ENCODE measurements around the gene GPR82.

The GPR82 gene

DNA sequence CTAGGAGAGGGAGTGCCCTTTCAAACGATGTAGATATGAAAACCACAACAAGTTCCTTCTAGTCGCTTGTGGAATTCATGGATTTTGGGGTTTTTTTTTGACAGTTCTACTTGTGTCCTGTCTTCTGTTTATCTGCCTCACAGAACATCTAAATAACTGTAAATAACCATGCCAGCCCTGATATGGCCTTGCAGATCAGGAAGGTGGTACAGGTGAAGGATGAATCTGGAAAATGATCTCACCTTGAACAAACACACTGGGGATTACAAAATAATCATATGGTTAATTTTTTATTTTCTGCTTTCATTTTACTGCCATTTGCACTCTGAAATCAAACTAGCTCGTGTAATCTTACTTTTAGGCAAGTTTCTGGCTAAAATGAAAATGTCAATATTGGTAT is 37.2 kb downstream of the GPR82 start:
- no peak for TF ChIP-seq CTCF (IDR thresholded peaks at IDR 0.05; ENCODE audit: low read depth, low read length)
- DNase-seq (ENCODE audit: extremely low read depth, low read depth) = no peak

DNA sequence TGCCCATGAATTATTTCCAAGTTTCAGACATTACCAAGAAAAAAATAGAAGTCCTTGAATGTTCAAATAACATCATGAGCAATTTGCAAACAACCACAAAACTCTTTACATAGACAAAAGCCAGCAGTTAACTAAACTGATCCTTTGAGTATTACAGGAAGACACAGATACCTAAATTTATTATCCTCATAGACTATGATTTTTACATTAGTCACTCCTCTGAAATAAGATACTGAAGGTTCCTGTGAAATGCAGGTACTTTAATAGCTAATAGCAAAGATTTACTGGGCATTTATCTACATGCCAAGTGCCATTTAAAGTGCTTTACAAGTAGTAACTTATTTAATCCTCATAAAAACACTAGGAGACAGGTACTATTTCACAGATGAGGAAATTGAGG is 37.7 kb downstream of the GPR82 start:
- no peak for TF ChIP-seq CTCF (IDR thresholded peaks at IDR 0.05; ENCODE audit: low read depth, low read length)
- DNase-seq (ENCODE audit: extremely low read depth, low read depth) = no peak

DNA sequence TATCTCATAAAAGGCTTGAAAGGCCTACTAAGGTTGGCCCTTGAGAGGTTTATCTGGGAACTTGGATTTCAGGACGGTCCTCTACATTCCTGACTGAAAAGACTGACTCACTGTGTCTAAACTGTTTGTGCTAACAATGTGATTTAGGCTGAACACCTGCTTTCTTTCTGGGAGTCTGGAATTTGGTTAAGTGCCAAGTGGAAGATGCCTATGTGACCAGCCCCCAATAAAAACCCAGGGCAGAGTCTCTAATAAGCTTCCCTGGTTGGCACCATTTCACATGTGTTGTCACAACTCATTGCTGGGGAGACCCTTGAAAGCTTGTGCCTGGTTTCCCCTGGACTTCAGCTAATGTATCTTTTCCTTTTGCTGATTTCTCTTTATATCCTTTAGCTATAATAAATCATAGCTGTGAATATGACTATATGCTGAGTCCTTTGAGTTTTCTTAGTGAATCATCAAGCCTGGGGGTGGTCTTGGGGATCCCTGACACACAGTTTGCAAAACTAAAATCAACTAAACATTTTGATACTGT is 55.1 kb downstream of the GPR82 start:
- TF ChIP-seq CTCF (IDR thresholded peaks at IDR 0.05; ENCODE audit: low read depth, low read length) = no peak
- no peak for DNase-seq (ENCODE audit: extremely low read depth, low read depth)
